HG02852 (cell line): Measurements from ENCODE around the gene ACKR3.

ENCODE experiments used
- ATAC-seq: cut with Tn5 transposase; IDR thresholded peaks from one replicate; pipeline ENCODE4 v1.9.1; 2021; ENCODE audit warnings: mild to moderate bottlenecking, moderate library complexity; ENCODE audit not compliant: unreplicated experiment

ACKR3 gene

DNA sequence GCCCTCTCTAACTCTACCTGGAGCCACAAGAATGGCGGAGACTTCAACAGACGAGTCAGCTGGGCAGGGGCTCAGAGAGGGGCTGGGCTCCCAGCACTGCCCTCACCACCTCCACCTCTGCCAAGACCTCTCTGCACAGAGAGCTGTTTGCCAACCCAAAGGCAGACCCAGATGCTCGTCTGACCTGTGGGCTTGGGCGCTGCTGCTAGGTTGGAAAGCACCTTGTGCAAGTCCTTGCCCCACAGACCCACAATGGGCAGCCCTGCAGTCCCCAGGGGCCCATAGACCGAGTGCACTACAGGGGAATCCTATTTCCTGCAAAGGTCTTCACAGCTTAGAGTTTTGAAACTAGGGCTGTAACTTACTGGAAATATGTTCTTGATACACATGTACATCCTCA lies 13.3 kb downstream of the ACKR3 start:
- ATAC-seq = no peak

DNA sequence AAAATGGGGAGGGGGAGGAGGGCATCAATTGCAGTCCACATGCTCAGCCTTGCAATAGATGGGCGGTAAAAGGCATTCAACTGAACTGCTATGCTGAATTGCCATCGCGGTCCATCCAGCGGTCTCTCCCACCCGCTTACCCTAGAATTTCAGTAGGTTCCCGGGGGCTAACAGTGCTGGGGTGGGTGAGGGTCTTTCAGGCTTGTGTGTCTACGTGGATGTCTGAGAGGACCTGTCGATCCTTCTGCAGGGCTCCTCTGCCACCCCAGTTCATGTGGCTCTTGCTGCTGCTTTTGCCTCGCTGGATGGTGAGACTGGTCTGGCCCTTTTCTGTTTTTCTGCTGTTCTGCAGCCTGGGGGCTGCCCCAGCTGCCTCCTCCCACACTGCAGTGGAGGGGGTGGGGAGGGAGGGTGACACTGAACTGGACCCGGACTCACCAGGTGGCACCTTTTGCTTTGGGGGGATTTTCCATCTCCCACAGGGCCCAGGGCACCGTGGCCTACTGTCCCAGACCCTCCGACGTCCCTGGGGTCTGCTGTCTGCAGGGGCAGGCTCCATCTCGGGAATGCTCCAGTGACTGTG lies 14.1 kb downstream of the ACKR3 start:
- no peak for ATAC-seq

DNA sequence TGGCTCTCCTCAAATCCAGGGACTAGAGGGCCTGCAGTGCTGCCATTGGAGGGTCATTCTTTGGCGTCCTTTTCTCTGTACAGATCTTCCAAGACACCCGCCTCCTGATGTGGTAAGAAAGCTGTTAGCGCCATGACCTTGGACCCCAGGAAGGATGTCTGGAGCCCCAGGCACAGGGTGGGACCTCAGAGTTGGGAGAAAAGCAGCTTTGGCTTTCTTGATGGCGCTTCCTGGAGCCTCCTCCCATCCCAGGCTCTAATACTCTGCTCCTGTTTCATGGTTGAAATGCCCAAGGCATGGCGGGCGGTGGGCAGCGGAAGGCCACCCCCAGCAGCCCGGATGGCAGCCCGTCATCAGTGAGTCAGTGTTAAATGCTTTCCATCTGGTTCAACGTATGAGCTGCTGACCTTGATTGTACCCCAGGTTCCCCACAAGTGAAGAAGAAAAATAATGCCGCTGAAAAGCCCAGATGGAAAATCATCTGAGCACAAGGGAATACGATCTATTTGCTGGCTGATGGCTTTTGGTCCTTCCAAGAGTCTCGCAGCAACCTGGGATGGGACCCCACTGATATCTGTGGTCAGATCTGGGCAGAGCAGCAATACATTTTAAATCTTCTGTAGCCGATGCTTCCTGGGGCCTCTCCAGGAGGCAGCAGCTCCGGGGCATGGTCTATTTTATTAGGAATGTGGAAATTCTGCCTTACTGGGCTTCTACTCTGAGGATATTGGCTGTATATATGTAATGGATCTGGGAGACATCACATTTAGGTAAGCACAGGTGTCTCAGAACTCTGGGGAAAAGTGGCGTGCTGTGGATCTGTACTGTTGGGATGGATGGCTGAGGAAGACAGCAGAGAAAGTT lies 15.1 kb downstream of the ACKR3 start:
- ATAC-seq = no peak

DNA sequence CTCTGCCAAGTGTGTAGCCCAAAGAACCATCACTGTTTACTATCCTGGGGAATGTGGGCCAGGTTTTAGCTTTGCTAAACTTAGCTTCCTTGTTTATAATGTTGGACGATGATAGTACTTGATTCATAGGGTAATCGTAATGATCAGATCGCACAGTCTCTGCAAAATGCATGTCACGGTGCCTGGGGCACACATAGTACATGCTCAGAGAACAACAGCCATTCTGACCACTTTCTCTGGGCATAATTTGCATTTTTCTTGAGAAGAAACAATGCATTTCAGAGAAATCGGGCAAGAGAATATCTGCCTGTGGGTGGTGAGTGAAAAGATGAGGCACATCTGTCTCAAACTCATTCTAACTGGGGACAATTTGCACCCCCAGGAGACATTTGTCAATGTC lies 16.3 kb downstream of the ACKR3 start:
- no peak for ATAC-seq

DNA sequence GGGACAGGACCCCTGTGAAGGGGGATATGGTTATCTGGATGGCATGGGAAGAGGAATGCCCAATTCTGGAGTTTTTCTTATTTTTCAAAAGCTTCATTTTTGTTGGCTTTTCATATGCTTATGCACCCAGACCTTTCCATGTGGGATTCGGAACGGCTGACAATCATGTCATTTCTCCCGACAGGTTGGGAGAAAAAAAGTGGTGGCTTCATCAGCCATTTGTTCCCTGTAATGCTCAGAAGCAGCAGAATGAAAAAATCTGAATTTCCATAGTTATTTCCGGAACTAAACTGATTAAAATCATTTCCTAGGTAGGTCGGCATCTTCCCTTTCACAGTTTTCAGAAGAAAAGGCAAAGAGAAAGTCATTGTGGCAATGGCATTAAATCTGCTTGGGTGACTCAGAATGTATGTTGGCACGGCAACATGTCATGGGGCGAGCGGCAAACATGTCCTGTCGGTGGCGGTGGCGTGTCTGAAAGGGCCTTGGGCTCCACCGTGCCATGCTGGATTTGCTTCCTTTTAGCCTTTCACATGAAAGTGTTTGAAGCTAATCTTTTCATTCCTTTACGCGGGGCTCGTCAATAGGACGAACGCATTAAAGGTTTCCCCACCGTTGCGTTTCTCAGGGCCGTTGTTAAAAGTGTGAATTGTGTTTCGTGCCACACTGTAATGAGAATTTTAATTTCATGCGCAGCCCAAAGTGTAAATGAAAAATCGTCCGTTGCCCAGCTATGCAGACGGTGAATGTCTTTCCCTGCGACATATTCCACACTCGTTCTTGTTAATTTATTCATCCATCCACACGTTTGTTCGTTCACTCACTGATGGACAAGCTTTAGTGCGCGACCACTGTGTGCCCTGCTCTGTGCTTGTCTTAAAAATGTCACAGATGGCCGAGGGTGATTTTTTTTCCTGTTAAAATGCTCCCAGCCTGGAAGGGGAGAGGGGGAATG lies 18.5 kb downstream of the ACKR3 start:
- no peak for ATAC-seq

DNA sequence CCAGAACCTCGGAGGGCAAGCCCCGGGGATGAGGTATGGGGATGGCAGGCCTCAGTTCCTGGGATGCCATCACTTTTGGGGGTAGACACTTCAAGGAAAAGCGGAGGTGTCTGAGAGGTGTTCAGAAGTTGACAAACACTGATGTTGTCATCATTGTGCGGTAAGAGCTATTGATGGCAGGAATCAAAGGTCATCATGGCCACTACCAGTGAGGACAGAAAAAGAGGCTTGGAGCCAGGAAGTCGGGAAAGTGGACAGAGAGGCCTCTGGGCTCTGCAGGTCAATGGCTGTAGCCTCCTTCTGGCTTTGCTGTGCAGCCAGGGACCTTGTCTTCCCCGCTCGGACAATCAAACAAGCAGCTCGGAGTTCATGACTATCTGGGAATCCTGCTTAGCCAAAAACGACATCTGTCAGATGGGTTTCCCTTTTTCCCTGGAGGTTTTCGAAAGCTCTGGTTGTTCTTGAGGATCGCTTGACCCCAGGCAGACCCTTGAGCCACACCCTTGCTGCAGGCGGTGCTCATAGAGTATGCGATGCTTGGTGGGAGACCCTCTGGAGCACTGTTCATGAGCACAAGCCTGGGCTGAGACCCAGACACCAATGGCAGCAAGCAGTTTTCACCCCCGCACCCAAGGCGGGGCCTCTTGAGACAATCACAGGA lies 19.4 kb downstream of the ACKR3 start:
- ATAC-seq = no peak

DNA sequence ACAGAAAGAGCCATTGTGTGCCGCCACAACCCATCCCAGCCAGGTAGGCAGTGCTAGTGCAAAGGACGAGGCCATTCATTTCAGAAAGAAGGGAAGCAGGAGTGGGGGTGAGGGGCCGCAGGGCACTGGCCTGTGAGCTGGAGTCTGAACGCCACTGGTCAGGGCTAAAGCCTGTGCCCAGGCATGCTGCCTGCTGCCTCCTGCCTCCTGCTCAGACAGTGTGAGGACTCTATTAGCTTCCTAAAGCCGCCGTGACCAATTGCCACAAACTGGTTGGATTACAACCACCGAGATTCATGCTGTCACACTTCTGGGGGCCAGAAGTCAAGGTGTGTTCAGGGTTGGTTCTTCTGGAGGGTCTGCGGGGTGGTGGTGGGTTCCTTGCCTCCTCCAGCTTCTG lies 21.2 kb downstream of the ACKR3 start:
- no peak for ATAC-seq

GRCh38 chr2:236592821-236593220 lies 23.2 kb downstream of the ACKR3 start:
- ATAC-seq = no peak

DNA sequence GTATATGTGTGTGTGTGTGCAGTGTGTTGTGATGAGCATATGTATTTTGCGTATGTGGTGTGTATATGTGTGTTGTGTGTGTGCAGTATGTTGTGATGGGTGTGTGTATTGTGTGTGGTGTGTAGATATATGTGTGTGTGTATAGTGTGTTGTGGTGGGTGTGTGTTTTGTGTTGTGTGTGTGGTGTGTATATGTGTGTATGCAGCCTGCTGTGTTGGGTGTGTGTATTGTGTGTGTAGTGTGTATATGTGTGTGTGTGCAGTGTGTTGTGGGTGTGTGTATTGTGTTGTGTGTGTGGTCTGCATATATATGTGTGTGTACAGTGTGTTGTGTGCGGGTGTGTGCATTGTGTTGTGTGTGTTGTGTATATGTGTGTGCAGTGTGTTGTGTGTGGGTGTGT lies 23.9 kb downstream of the ACKR3 start:
- no peak for ATAC-seq

DNA sequence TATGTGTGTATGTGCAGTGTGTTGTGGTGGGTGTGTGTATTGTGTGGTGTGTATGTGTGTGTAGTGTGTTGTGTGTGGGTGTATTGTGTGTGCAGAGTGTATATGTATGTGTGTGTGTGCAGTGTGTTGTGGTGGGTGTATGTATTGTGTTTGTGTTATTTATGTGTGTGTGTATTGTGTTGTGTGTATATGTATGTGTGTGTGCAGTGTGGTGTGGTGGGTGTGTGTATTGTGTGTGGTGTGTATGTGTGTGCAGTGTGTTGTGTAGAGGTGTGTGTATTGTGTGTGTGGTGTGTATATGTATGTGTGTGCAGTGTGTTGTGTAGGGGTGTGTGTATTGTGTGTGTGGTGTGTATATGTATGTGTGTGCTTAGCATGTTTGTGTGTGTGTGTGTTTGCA lies 24.3 kb downstream of the ACKR3 start:
- no peak for ATAC-seq

DNA sequence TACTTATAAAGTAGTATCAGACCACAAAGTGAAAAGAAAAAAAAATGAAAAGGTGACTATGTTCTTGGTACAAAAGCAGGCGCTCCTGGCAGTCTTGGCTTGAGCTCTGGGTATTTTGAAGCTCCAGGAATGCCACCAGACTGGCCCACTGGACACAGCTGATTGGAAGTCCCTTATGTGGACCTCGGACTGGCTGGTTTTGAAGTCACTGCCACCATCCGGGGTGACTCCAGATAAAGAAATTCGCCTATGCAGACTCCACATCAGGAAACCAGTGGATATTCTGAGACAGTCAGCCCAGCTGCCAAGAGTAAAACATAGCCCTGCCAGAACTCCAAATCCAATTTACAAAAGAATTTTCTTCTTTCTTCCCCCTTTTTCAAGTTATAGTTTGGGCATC lies 28.0 kb downstream of the ACKR3 start:
- no peak for ATAC-seq

DNA sequence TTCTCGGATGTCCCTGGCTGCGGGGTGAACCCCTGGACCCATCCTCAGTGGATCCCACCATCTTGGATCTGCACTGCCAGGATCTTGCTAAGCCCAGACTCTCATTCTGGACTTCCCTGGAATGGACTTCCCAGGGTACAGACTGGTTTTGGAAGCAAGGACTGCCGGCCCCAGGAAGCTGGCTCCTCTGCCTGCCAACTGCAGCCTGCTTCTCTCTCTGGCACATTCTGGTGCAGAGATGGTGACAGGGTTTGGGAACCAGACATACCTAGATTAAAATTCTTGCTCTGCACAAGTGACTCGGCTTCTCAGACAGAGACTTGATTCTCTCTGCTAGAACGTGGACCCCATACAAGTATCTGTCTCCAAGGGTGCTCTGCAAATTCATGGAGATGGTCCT lies 29.4 kb downstream of the ACKR3 start:
- ATAC-seq = no peak

DNA sequence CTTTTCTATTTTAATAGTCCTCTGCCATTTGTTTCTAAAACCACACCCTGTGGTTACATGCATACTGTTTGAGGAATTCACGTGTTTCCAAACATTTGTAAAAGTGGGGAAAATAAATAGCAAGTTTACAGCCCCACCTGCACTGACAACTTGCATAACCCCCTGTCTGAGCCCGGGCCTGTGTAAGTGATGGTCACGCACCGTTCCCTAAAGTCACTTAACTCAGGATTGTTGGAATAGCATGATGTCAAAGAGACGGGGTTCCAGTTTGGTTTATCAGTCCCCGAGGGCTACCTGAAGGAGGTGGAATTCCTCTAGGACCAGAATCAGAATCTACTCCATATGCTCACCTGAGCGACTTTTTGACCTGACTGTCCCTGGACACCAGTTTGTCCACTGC lies 30.5 kb downstream of the ACKR3 start:
- ATAC-seq = no peak

DNA sequence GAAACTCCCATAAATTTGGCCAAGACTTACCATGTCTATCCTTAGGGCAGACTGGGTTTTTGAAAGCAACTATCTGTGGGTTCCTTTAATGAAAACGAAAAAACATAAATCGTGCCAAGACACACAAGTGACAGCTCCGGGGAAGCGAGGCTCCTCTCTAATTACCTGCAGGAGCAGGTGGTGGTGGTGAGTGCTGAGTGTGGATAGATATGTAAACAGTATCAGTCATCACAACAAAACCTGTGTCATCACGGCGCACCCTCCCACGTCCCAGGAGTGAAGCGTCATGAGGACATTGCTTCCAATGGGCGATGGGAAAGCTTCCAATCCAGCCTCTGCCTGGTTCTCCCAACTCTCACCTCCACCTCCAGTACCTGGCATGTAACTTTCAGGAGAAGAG lies 31.3 kb downstream of the ACKR3 start:
- no peak for ATAC-seq

DNA sequence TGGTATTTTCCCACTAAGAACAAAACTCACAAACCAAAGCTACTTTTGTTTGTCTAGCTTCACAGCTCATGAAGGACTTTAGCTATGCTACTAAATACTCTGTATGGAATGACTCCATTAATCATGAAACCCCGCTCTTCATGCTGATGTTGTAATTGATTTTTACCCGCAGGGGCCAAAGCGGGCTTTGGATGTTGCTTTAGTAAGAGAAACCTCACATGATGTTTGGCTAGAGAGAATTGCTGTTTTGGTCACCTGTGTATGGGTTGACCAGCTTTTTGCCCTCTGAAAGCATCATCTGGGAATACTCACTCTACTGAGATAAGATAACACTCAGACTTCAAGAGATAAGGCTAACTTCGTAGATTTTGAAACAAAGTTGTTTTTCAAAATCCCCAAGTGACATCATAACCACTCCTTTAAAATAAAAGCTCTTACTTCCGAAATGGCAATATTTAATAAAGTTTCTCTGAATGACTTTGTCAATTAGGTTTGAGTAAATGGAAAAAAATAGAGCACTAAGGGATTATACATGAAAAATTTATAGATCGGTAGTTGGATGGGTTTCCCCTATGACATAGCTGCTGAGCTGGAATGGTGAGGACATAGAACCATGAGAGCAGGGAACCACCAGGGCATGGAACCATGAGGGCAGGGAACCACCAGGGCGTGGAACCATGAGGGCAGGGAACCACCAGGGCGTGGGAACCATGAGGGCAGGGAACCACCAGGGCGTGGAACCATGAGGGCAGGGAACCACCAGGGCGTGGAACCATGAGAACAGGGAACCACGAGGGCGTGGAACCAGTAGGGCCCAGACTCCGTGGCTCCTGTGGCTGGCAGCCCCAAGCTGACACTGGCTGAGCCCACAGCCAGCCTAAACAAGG lies 31.9 kb downstream of the ACKR3 start:
- ATAC-seq = no peak

GRCh38 chr2:236602678-236603077 lies 33.1 kb downstream of the ACKR3 start:
- ATAC-seq = no peak

- ATAC-seq = no peak
These were observed 33.9 kb downstream of the ACKR3 start for GRCh38 chr2:236603361-236604015.

- no peak for ATAC-seq
These were observed 35.1 kb downstream of the ACKR3 start for GRCh38 chr2:236604575-236605344.

GRCh38 chr2:236605345-236605734 lies 35.7 kb downstream of the ACKR3 start:
- ATAC-seq = no peak
